NCI-H748 treated with DMSO at 0.1 percent for 48 hours (cell line): ENCODE data around the gene MNS1.
"Not testable (repeated sequence)": the region's sequence is repeated elsewhere in the genome, so short reads cannot be mapped to it uniquely, and the experiment has no call there.

Source experiments
- DNase-seq: peaks from one replicate; lab custom pipeline; 2025; lab: John Stamatoyannopoulos, UW

The MNS1 gene

DNA sequence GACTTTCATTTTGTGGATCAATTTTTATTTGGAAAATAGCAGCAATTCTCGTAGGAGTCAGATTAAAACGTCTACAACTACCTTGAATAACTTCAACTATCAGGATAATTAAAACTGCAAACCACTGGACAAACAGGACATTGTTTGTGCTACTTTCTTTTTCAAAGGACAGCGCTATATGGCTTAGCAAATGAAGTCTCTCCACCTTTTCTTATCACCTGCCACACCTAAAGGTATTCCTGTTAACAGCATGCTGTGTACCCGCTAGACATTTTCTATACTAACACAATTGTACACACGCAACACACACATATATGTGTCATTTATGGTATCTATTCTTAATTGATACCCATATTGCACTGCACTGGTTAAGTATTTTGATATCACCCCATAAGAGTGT, 19.2 kb downstream of the MNS1 start:
- no peak for DNase-seq

DNA sequence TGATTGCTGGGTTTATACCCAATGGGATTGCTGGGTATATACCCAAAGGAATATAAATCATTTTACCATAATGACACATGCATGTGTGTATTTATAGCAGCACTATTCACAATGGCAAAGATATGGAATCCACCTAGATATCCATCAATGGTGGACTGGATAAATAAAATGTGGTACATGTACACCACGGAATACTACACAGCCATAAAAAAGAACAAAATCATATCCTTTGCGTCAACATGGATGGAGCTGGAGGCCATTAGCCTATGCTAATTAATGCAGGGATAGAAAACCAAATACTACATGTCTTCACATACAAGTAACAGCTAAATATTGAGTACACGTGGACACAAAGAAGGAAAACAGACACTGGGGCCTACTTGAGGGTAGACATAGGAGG, 22.6 kb downstream of the MNS1 start:
- DNase-seq, result no peak

DNA sequence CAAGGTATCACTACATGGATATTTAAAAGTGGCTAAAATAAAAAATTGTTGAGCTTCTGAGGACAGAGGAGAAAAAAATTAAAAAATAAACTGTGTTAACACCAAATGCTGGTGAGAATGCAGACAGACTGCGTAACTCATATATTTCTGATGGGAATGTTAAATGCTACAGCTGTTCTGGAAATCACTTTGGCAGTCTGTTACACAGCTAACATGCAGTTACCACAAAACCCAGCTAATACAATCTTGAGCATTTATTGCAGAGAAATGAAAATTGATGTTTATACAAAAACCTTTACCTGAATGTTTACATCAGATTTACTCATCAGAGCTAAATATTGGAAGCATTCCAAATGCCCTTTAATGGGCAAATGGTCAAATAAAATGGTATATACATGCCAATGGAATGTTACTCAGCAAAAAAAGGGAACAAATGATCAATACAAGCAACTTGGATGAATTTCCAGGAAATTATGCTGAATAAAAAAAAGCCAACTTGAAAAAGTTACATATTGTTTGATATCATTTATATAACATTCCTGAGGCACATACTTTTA, 24.6 kb downstream of the MNS1 start:
- no peak for DNase-seq

DNA sequence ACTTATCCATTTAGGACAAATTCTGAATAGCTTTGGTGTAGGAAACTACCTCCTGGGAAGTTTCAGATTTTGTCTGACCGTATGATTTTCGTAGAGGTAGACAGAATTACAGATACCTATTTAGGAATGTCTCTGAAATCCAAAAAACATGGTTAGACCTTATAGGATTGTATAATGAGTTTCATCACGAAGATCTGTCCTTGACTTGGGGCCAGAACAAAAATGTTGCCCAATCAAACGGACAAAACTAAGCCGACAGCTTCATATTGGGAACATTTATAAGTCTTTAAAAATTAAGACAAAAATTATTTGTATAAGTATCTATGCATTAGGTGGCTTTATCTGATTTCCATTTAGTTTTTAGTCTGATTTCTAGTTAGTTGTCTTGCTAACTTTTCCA, 32.6 kb downstream of the MNS1 start:
- no peak for DNase-seq

DNA sequence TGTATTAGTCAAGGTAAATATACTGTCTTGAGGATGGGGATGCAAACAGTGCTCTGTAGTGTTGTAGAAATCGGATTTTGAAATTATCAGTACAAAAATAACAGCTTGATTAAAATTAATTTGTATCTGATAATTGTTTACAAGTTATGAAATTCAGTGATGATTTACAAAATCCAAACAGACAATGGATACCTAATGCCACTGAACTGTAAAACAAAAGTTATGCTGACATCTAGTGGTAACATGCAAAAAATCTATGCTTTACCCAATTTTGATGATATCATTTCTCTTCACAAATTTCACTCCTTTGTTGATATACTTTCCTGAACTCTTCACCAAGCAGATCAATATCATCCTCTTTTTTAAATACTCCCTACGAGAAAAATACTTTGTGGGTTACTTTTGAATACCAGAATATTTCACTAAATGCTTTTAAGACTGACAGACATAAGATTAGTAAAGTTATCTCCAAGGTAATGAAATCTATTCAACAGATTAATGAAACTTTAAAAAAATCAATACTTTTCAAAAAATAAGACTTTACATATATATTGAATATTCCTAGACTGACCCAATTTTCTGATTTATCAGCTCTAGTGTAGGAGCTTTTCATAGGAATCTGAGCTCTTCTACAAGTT, 36.0 kb downstream of the MNS1 start:
- DNase-seq, result peak; percentile 8

DNA sequence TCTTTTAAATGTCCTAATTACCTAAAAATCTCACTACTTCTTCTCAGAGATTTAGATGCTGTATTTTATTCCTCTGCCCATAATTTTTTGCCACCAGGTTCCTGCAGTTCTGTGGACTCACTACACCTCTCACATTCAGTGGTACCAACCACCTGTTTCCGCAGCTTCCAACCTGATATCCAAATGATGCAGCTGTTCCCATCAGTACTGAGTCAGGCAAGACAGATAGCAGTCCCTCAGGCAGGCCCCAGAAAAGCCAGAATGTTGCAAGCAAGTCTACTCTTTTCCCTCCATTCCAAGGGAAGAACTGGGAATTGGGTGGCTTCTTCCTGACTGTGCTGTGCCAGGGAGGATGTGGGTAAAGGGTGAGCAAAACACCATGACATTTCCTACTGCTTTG, 39.0 kb downstream of the MNS1 start:
- no peak for DNase-seq

DNA sequence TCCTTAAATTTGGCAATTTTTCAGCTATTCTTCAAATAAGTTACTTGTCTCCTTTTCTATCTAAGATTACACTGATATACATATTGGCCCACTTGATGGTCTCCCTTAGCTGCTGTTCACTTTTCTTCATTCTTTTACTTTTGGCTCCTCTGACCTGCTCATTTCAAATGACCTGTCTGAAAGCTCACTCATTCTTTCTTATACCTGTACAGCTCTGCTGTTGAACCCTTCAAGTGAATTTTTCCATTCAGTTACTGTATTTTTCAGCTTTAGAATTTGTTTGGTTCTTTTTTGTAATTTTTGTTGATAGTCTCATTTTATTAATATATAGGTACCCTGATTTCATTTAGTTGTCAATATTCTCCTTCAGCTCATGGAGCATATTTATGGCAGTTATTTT, 39.7 kb downstream of the MNS1 start:
- no peak for DNase-seq

DNA sequence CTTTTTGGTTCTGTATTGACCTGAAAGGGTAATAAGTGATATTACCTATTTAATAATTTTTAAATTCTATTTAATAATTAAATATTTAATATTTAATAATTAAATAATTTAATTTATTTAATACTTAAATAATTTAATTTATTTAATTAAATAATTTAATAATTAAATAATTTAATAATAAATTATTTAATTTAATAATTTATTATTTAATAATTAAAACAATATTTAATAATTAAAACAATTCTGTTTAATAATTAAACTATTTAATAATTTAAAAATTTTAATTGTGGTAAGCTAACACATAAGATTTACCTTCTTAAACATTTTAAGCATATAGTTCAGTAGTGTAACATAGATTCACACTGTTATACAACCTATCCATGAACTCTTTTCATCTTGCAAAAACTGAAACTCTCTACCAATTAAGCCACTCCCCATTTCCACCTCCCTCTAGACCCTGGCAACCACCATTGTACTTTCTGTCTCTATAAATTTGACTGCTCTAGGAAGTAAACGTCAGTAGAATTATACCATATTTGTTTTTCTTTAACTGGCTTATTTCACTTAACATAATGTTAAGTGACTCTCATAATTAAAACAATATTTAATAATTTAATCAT, 51.7 kb downstream of the MNS1 start:
- DNase-seq, result not testable (repeated sequence)

DNA sequence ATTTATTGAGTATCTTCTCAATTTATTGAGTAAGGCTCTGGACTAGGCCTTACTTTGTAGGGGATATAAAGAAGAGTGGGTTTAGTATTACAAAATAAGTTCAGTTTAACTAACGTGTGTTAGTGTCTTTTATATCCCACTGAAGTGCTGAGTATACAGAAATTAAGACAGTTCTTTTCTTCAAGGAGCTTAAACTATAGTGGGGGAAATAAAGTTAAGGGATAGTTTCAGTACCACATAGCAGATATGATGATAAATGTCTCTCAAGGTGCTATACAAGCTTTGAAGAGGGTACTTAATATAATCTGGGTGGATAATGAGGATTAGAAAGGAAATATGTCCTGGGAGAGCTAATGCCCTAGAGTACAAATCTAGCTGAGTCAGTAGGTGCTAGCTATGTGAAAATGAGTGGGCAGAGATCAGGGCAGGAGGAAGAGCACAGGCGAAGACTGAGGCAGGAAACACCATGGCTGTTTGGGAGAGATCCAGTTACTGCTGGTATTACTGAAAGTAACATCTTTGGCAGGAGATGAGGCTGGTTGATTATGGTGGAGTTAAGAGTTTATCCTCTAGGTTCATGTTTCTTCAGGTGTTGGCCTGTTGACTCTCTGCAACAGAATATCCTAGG, 53.7 kb downstream of the MNS1 start:
- DNase-seq, result no peak

DNA sequence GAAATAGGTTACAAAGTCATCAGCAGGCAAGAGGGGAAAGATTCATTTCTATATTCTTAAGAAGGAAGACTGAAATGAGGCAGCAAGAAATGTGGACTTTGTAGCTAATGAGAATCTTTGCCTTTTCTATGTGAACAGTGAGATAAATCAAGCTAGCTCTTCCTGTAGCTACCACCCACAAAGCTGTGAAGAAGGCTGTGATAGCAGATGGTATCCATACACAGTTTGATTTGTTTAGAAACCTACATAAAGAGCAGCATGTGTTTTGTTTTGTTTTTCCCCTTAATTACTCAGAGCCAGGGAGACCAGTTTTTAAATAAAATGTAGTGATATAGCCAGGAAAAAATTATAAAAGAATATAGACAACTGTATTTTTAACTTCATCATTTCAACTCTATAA, 54.2 kb downstream of the MNS1 start:
- DNase-seq, result no peak

DNA sequence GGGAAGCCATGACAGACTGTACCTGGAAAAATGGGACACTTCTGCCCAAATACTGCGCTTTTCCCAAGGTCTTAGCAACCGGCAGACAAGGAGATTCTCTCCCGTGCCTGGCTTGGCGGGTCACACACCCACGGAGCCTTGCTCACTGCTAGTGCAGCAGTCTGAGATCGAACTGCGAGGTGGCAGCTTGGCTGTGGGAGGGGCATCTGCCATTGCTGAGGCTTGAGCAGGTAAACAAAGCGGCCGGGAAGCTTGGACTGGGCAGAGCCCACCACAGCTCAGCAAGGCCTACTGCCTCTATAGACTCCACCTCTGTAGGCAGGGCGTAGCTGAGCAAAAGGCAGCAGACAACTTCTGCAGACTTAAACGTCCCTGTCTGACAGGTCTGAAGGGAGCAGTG, 65.7 kb downstream of the MNS1 start:
- not testable (repeated sequence) for DNase-seq

DNA sequence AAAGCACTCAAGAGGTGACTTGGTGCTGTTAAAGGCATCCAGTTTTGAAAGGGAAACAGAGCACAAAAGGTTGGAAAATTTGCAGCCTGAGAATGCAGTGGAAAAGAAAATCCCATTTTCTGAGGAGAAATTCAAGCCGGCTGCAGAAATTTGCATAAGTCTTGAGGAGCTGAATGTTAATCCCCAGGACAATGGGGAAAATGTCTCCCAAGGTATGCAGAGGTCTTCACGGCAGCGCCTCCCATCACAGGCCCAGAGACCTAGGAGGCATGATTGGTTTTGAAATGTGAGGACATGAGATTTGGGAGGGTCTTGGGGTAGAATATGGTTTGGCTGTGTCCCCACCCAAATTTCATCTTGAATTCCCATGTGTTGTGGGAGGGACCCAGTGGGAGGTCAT, 67.6 kb downstream of the MNS1 start:
- not testable (repeated sequence) for DNase-seq

DNA sequence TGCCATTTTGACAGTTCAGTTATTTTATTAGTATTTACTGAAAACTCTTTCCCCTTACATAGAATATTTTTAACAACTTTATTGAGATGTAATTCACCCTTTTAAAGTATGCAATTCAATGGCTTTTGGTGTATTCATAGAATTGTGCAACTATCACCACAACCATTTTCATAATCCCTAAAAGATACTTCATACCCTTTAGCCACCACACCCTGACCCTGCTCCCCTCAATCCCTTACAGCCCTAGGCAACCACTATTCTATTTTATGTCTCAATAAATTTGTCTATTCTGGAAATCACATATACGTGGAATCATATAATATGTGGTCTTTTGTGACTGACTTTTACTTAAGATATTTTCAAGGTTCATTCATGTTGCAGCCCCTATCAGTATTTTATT, 70.0 kb downstream of the MNS1 start:
- DNase-seq, result no peak

DNA sequence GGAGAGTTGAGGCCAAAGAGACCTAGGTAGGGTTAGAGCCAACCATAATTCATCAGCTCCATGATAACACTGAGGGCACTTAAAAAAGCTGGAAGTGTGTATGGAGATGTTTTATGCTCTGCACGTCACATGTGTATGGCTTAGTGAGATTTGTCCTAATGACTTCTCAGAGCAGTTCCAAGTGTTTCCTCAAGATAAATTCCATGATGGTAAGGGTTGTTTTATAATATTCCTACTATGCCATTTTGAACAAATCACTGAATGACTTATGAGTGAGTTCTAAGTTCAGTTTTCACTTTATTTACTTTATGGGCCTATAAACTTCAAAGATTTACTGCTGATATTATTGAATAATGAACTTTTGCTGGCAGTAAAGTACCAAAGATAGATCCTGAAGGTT, 71.7 kb downstream of the MNS1 start:
- DNase-seq, result no peak

DNA sequence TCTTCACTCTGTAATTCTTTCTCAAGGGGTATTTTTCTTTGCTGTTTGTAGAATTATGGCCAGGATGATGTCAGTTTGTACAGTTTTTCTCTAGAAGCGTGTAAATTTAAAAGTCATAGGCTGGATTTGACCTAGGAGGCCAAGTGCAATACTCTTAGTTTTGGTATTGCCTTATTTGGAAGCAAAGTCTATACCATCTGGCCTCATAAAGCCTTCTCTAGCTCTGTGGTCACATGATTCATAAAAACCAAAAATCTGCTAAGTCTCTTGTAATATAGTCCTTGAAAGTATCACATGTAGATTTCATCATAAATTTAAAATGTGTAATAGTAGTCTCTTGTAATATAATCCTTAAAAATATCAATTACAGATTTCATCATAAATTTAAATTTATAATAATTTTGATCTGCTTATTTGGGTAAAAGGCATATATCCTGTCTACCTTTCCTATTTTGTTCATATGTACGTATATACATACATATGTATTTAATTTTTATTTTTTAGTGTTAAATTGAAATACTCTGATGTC, 74.1 kb downstream of the MNS1 start:
- DNase-seq, result no peak

DNA sequence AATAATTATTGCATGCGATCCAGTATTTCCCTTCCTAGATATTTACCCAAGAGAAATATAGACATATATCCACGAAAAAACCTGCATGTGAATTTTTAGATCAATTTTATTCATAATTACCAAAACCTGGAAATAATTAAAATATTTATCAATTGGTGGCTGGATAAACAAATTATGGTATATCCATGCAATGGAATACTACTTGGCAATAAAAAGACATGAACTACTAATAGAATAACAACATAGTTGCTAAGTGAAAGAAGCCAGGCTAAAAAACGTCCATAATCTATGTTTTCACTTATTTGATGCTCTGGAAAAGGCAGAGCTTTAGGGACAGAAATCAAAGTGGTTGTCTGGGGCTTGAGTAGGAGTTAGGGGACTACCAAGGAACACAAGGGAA, 79.0 kb downstream of the MNS1 start:
- no peak for DNase-seq

DNA sequence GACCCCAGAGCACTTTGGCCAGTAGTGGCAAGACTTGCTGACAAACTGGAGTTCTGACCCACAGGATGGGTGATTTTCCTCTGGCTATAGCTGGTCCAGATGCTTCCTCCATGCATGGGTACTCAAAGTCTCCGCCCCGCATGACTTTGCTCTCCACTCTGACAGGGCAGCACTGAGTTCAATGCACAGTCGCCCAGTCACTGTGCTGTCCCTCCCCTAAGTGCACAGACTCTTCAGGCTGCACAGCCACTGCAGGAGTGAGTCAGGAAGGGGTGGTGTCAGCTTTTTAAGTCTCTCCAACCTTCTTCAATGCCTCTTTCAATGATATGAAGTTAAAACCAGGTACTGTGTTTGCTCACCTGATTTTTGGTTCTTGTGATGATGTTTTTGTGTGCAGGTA, 81.9 kb downstream of the MNS1 start:
- DNase-seq, result no peak
